ENCODE data around the gene OOEP.
"Not testable (repeated sequence)": the region's sequence is repeated elsewhere in the genome, so short reads cannot be mapped to it uniquely, and the experiment has no call there.

OOEP gene

GRCh38 chr6:73400656-73401055 is 31.0 kb upstream of the OOEP start:
- TF ChIP-seq CREB5 (CRISPR knock-in tag; IDR thresholded peaks at IDR 0.05; ENCODE audit: low read depth) = no peak
- TF ChIP-seq PPARA (CRISPR knock-in tag; IDR thresholded peaks at IDR 0.05; ENCODE audit: borderline replicate concordance) = no peak
- TF ChIP-seq ZFP3 (CRISPR knock-in tag; IDR thresholded peaks at IDR 0.05) = no peak
- no peak for TF ChIP-seq RARB (CRISPR knock-in tag; IDR thresholded peaks at IDR 0.05)
- no peak for TF ChIP-seq OSR1 (CRISPR knock-in tag; IDR thresholded peaks at IDR 0.05)
- no peak for TF ChIP-seq ISL1 (CRISPR knock-in tag; IDR thresholded peaks at IDR 0.05)
- TF ChIP-seq GLIS3 (CRISPR knock-in tag; IDR thresholded peaks at IDR 0.05) = no peak
- TF ChIP-seq ZNF565 (CRISPR knock-in tag; conservative IDR thresholded peaks at IDR 0.05; ENCODE audit: low read depth) = no peak
- TF ChIP-seq CSDC2 (CRISPR knock-in tag; IDR thresholded peaks at IDR 0.05) = no peak
- TF ChIP-seq TSHZ2 (CRISPR knock-in tag; IDR thresholded peaks at IDR 0.05) = no peak
- no peak for TF ChIP-seq BACH2 (CRISPR knock-in tag; IDR thresholded peaks at IDR 0.05; ENCODE audit: borderline replicate concordance)
- no peak for TF ChIP-seq ZFP30 (CRISPR knock-in tag; IDR thresholded peaks at IDR 0.05)
- no peak for TF ChIP-seq ARNTL (CRISPR knock-in tag; IDR thresholded peaks at IDR 0.05; ENCODE audit: borderline replicate concordance, low read depth)
- TF ChIP-seq TOX (CRISPR knock-in tag; IDR thresholded peaks at IDR 0.05; ENCODE audit: borderline replicate concordance) = no peak
- no peak for TF ChIP-seq TCF4 (CRISPR knock-in tag; IDR thresholded peaks at IDR 0.05; ENCODE audit: borderline replicate concordance)
- no peak for TF ChIP-seq ESRRG (CRISPR knock-in tag; IDR thresholded peaks at IDR 0.05)
- ATAC-seq = no peak

- TF ChIP-seq RARB (CRISPR knock-in tag; IDR thresholded peaks at IDR 0.05) (no peak), ZFP3 (CRISPR knock-in tag; IDR thresholded peaks at IDR 0.05) (no peak), OSR1 (CRISPR knock-in tag; IDR thresholded peaks at IDR 0.05) (no peak), GLIS3 (CRISPR knock-in tag; IDR thresholded peaks at IDR 0.05) (no peak)
- ATAC-seq = no peak
Observed at GRCh38 chr6:73395875-73396274, 26.2 kb upstream of the OOEP start.

GRCh38 chr6:73394577-73395354 is 25.1 kb upstream of the OOEP start, which contains the start of gene DDX43:
Gene DDX43, plus strand, starts transcription at chr6:73394828. Its CDS starts 78 bp downstream, at chr6:73394906.
- no peak for ATAC-seq

GRCh38 chr6:73393278-73393677 is 23.6 kb upstream of the OOEP start:
- no peak for ATAC-seq
- TF ChIP-seq CSRNP3 (CRISPR knock-in tag; IDR thresholded peaks at IDR 0.05) (no peak), ARNTL (CRISPR knock-in tag; IDR thresholded peaks at IDR 0.05; ENCODE audit: borderline replicate concordance, low read depth) (no peak), TSHZ2 (CRISPR knock-in tag; IDR thresholded peaks at IDR 0.05) (no peak)

More at GRCh38 chr6:73394577-73395354, 25.1 kb upstream of the OOEP start, which contains the start of gene DDX43:
- TF ChIP-seq ZFP3 (CRISPR knock-in tag; IDR thresholded peaks at IDR 0.05) = no peak
- no peak for TF ChIP-seq ESRRG (CRISPR knock-in tag; IDR thresholded peaks at IDR 0.05)
- no peak for TF ChIP-seq ZC3H10 (CRISPR knock-in tag; IDR thresholded peaks at IDR 0.05)
- TF ChIP-seq ZNF565 (CRISPR knock-in tag; conservative IDR thresholded peaks at IDR 0.05; ENCODE audit: low read depth) = no peak

GRCh38 chr6:73392188-73392587 is 22.5 kb upstream of the OOEP start:
- ATAC-seq = not testable (repeated sequence)

Data from SK-N-SH treated with all-trans-retinoic acid at 6 μM for 48 hours (cell line).